HEK293 (cell line): ENCODE data around the gene SKIL.

Source experiments
- MZF1 ChIP-seq: fragments of 450-650 bp; formaldehyde crosslinking; IDR thresholded peaks from 2 replicates; pipeline ENCODE4 v1.5.1; 2017; ENCODE audit warnings: missing biosample characterization, missing genetic modification characterization, borderline replicate concordance
- TRIM28 ChIP-seq: IDR thresholded peaks from 2 replicates; pipeline ENCODE4 v1.6.1; 2011; ENCODE audit warnings: low read length, control low read depth, borderline replicate concordance
- ZBTB20 ChIP-seq: fragments of 450-650 bp; formaldehyde crosslinking; IDR thresholded peaks from 2 replicates; pipeline ENCODE4 v1.5.1; 2016; ENCODE audit warnings: missing biosample characterization, missing genetic modification characterization
- ZNF146 ChIP-seq: fragments of 450-650 bp; formaldehyde crosslinking; IDR thresholded peaks from 2 replicates; pipeline ENCODE4 v1.5.1; 2016; ENCODE audit warnings: missing biosample characterization, missing genetic modification characterization
- ZNF19 ChIP-seq: fragments of 450-650 bp; formaldehyde crosslinking; IDR thresholded peaks from 2 replicates; pipeline ENCODE4; 2016; ENCODE audit warnings: missing biosample characterization, missing genetic modification characterization, low read depth
- ZNF211 ChIP-seq: fragments of 450-650 bp; formaldehyde crosslinking; IDR thresholded peaks from 2 replicates; pipeline ENCODE4 v1.5.1; 2016; ENCODE audit warnings: low read depth, missing biosample characterization, missing genetic modification characterization
- ZNF302 ChIP-seq: fragments of 450-650 bp; formaldehyde crosslinking; IDR thresholded peaks from 2 replicates; pipeline ENCODE4 v1.5.1; 2016; ENCODE audit warnings: missing biosample characterization, missing genetic modification characterization, low read depth
- ZNF416 ChIP-seq: fragments of 450-650 bp; formaldehyde crosslinking; IDR thresholded peaks from 2 replicates; pipeline ENCODE4 v1.5.1; 2016; ENCODE audit warnings: missing biosample characterization, missing genetic modification characterization
- TF ChIP-seq, protein P1 (sequence below): fragments of 450-650 bp; formaldehyde crosslinking; IDR thresholded peaks from 2 replicates; pipeline ENCODE4 v1.5.1; 2016; ENCODE audit warnings: missing biosample characterization, missing genetic modification characterization

DNA sequence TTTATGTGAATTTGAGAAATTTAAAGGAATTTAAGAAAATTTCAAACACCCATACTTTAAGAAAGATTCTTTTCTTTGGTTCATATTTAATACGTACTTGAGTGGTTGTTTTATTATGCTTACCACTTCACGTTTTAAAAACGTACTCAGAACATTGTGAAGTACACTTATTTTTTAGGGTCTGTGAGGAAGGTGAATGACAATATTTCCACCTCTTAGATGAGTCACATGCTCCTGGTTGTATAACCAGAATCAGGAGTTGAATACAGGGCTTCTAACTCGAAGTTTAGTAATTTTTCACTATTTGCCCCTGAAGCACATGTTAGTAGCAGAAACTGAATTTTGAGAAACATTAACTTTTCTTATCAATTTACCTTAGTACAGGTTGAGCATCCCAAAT is 7.5 kb downstream of the SKIL start:
- TF ChIP-seq ZBTB20 (tag by site-specific recombination) (no peak), ZNF146 (tag by site-specific recombination) (no peak), ZNF19 (tag by site-specific recombination) (no peak), MZF1 (no peak), ZNF302 (tag by site-specific recombination) (no peak), ZNF416 (tag by site-specific recombination) (no peak), TRIM28 (no peak), ZNF211 (tag by site-specific recombination) (no peak)
- TF ChIP-seq, protein P1, sequence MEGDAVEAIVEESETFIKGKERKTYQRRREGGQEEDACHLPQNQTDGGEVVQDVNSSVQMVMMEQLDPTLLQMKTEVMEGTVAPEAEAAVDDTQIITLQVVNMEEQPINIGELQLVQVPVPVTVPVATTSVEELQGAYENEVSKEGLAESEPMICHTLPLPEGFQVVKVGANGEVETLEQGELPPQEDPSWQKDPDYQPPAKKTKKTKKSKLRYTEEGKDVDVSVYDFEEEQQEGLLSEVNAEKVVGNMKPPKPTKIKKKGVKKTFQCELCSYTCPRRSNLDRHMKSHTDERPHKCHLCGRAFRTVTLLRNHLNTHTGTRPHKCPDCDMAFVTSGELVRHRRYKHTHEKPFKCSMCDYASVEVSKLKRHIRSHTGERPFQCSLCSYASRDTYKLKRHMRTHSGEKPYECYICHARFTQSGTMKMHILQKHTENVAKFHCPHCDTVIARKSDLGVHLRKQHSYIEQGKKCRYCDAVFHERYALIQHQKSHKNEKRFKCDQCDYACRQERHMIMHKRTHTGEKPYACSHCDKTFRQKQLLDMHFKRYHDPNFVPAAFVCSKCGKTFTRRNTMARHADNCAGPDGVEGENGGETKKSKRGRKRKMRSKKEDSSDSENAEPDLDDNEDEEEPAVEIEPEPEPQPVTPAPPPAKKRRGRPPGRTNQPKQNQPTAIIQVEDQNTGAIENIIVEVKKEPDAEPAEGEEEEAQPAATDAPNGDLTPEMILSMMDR: no peak
